Myocyte (in vitro differentiated cells): ENCODE results near the gene BRD9. TPM values are rescaled to one million over a fixed set of nuclear protein-coding genes. Genes with fewer than 3 reads are reported as not detected.
"Not testable (repeated sequence)": the region's sequence is repeated elsewhere in the genome, so short reads cannot be mapped to it uniquely, and the experiment has no call there.

Experiments
- DNase-seq: peaks from one replicate; pipeline ENCODE4 v3.0.0-alpha.2; 2012; ENCODE audit warnings: low read depth
- total RNA-seq: library from RNA; depleted of rRNA; stranded (reverse); fragments of >200 nt; gene quantifications from 2 replicates; pipeline ENCODE4 v1.2.3, GENCODE V29; 2014

Gene BRD9
- total RNA-seq, 1 donor from 2014 or later = 30.9 TPM

GRCh38 chr5:860506-861150 lies 32.0 kb downstream of the BRD9 start:
- DNase-seq = no peak

- DNase-seq = no peak
Observed at GRCh38 chr5:859798-860296, 32.8 kb downstream of the BRD9 start.

- no peak for DNase-seq
Observed at GRCh38 chr5:859391-859790, 33.2 kb downstream of the BRD9 start.

- DNase-seq = no peak
Observed at GRCh38 chr5:858726-859125, 33.9 kb downstream of the BRD9 start.

GRCh38 chr5:856531-857425 lies 35.8 kb downstream of the BRD9 start:
- DNase-seq = no peak

- DNase-seq = no peak
Observed at GRCh38 chr5:855771-856530, 36.6 kb downstream of the BRD9 start.

GRCh38 chr5:854966-855743 lies 37.4 kb downstream of the BRD9 start:
- no peak for DNase-seq

- DNase-seq = no peak
Observed at GRCh38 chr5:854217-854616, 38.4 kb downstream of the BRD9 start.

GRCh38 chr5:853416-854090 lies 39.0 kb downstream of the BRD9 start:
- not testable (repeated sequence) for DNase-seq

- no peak for DNase-seq
Observed at GRCh38 chr5:852431-853401, 39.9 kb downstream of the BRD9 start.

- no peak for DNase-seq
Observed at GRCh38 chr5:852018-852417, 40.6 kb downstream of the BRD9 start.

GRCh38 chr5:851553-851952 lies 41.0 kb downstream of the BRD9 start:
- DNase-seq = no peak

GRCh38 chr5:851076-851475 lies 41.5 kb downstream of the BRD9 start:
- no peak for DNase-seq

- DNase-seq = no peak
Observed at GRCh38 chr5:850511-851006, 42.0 kb downstream of the BRD9 start, which contains the start of gene ZDHHC11. TSS of gene ZDHHC11 (minus strand) at chr5:850986. CDS start at chr5:850602, 384 bp downstream.

GRCh38 chr5:849651-850301 lies 42.8 kb downstream of the BRD9 start:
- DNase-seq = no peak

- no peak for DNase-seq
Observed at GRCh38 chr5:848671-849111, 43.9 kb downstream of the BRD9 start.

- not testable (repeated sequence) for DNase-seq
Observed at GRCh38 chr5:847736-848135, 44.9 kb downstream of the BRD9 start.

- DNase-seq = not testable (repeated sequence)
Observed at GRCh38 chr5:847212-847611, 45.4 kb downstream of the BRD9 start.
